Gastroesophageal sphincter (tissue), 4 donors: ENCODE data around the gene PAQR6. TPM values are rescaled to one million over a fixed set of nuclear protein-coding genes. Genes with fewer than 3 reads are reported as not detected.

Experiments
- ATAC-seq: fragments of 150-250 bp; one replicate; pipeline ENCODE4 v1.9.1; 2016; ENCODE audit warnings: mild to moderate bottlenecking, moderate library complexity
- H3K27ac ChIP-seq, 4 donors: fragments of 200-600 bp; sonication (generic) in 3 of 4; 1 replicate in 3 of 4; 2 replicates in 1 of 4; pipeline ENCODE4 v1.5.1; 2016 to 2019
- H3K27me3 ChIP-seq: fragments of 200-600 bp; sonication (generic); one replicate; pipeline ENCODE4 v1.5.1; 2019
- H3K36me3 ChIP-seq, 2 donors: fragments of 200-600 bp; sonication (generic); one replicate each; pipeline ENCODE4 v1.5.1; 2019; ENCODE audit warnings: control low read depth in 1 of 2
- H3K4me1 ChIP-seq, 3 donors: fragments of 200-600 bp; sonication (generic); 1 replicate in 2 of 3; 2 replicates in 1 of 3; pipeline ENCODE4 v1.5.1; 2016 to 2019; ENCODE audit warnings: control low read depth in 2 of 3
- H3K4me3 ChIP-seq, 2 donors: fragments of 200-600 bp; sonication (generic); one replicate each; pipeline ENCODE4 v1.5.1; 2019; ENCODE audit warnings: mild to moderate bottlenecking in 1 of 2, moderate library complexity in 1 of 2
- H3K9me3 ChIP-seq, 3 donors: fragments of 200-600 bp; sonication (generic); one replicate each; pipeline ENCODE4 v1.5.1; 2017 to 2019; ENCODE audit warnings: control low read depth in 2 of 3
- EP300 ChIP-seq: sonication (generic); formaldehyde crosslinking; IDR thresholded peaks from one replicate; pipeline ENCODE4 v1.6.1; 2017; ENCODE audit warnings: antibody characterized with exemption, mild to moderate bottlenecking
- POLR2A ChIP-seq, 2 donors: fragments of 450-650 bp; IDR thresholded peaks; one replicate each; pipeline ENCODE4 v1.6.1; 2017; ENCODE audit warnings: antibody characterized with exemption in 2 of 2, mild to moderate bottlenecking in 2 of 2, moderate library complexity in 1 of 2
- POLR2AphosphoS5 ChIP-seq: sonication (generic); formaldehyde crosslinking; IDR thresholded peaks from one replicate; pipeline ENCODE4 v1.6.1; 2017; ENCODE audit warnings: antibody characterized with exemption
- WGBS, 2 donors: methylation state at CpG; one replicate each; pipeline ENCODE4 v1.1.5; 2018; ENCODE audit warnings: low coverage in 1 of 2; 5-methylcytosine and 5-hydroxymethylcytosine counted together
- total RNA-seq, 4 donors: library from RNA; depleted of rRNA; stranded (reverse); fragments of >200 nt; gene quantifications; one replicate each; pipeline ENCODE4 v1.1.0, GENCODE V29; 2016
- TF ChIP-seq, protein P1 (sequence below), 4 experiments: fragments of 200-600 bp in 2 of 4; fragments of 450-650 bp in 2 of 4; sonication (generic) in 1 of 4; IDR thresholded peaks; one replicate each; pipeline ENCODE4 v1.5.1; 2017 to 2019; ENCODE audit warnings: antibody characterized with exemption in 4 of 4, mild to moderate bottlenecking in 2 of 4, moderate library complexity in 2 of 4

Gene PAQR6
- total RNA-seq, 4 donors from 2014 or later = 1.2 to 3.4 (median 1.6) TPM

DNA sequence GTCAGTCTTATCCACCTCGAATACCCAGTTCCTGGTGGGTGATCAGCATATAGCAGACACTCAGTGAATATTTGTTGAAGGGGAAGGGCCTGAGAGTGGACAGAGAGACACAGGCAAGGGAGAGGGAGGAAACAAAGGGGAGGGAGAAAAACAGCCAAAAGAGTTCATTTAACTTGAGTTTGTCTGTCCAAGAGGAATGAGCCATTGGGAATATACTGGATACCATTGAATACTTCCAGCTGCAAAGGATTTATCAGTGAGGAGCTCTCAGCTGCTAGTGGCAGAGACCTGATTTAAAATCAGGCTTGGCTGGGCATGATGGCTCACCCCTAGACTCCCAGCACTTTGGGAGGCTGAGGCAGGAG, 17.4 kb downstream of the PAQR6 start:
- H3K9me3 ChIP-seq = no peaks in the 10 kb centered on the region
- 71% methylated on average over 1 of the region's 1 CpG; no CpG with 5 or more reads in 1 of the 2 donors for WGBS, 2 donors
- H3K4me3 ChIP-seq = no peak overlapping the region
- H3K4me1 ChIP-seq = peaks cover 0 to 21% (median 0%) of the 10 kb centered on the region in 3 donors
- H3K36me3 ChIP-seq = peaks cover 0 to 63% of the 10 kb centered on the region in 2 donors
- ATAC-seq = no peak
- no peaks in the 10 kb centered on the region for H3K27me3 ChIP-seq
- TF ChIP-seq EP300 (no peak), POLR2AphosphoS5 (no peak), POLR2A (IDR thresholded peaks at IDR 0.05) (no peak)
- TF ChIP-seq, protein P1, sequence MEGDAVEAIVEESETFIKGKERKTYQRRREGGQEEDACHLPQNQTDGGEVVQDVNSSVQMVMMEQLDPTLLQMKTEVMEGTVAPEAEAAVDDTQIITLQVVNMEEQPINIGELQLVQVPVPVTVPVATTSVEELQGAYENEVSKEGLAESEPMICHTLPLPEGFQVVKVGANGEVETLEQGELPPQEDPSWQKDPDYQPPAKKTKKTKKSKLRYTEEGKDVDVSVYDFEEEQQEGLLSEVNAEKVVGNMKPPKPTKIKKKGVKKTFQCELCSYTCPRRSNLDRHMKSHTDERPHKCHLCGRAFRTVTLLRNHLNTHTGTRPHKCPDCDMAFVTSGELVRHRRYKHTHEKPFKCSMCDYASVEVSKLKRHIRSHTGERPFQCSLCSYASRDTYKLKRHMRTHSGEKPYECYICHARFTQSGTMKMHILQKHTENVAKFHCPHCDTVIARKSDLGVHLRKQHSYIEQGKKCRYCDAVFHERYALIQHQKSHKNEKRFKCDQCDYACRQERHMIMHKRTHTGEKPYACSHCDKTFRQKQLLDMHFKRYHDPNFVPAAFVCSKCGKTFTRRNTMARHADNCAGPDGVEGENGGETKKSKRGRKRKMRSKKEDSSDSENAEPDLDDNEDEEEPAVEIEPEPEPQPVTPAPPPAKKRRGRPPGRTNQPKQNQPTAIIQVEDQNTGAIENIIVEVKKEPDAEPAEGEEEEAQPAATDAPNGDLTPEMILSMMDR (IDR thresholded peaks at IDR 0.05) = no peak
- H3K27ac ChIP-seq = peak overlapping the region in 2 of 4 donors; percentile 44 to 54

DNA sequence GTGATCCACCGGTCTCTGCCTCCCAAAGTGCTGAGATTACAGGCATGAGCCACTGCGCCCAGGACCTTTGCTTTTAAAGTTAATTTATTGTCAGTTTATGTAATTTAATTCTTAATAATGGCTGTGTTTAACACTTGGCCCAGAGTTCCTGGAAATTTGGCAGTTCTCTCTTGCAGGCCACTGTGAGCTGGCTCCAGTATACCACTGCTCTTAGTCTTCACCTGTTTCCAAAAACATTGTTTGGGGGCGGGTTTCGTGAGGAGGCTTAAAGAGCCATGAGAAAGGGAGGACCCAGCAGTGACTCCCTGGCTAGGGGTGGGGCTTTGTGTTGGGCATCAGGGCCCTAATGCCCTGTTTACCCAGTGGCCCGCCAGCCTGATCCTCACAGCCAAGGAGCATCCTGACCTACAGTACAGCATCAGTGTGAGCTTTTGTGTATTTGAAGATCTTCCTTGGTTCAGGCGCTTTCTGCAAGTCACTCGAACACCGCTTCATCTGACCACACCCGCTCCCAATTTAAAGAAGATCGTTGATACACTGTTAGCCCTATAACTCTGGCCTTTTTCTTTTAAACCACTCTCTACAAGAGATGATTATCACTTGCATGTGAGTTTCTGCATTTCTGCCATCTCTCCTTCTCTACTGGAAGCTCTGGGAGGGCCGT, 17.9 kb downstream of the PAQR6 start:
- no peaks in the 10 kb centered on the region for H3K27me3 ChIP-seq
- H3K9me3 ChIP-seq = no peaks in the 10 kb centered on the region
- peak overlapping the region in 2 of 4 donors; percentile 44 to 54 for H3K27ac ChIP-seq
- 49 to 50% methylated on average over 8 to 9 of the region's 11 CpGs for WGBS, 2 donors
- TF ChIP-seq POLR2AphosphoS5 (peak; percentile 59), POLR2A (IDR thresholded peaks at IDR 0.05) (no peak), EP300 (no peak)
- TF ChIP-seq, protein P1 (IDR thresholded peaks at IDR 0.05) = no peak
- ATAC-seq = peak; percentile 40
- no peak overlapping the region for H3K4me3 ChIP-seq
- peaks cover 0 to 58% of the 10 kb centered on the region in 2 donors for H3K36me3 ChIP-seq
- peaks cover 0 to 26% (median 0%) of the 10 kb centered on the region in 3 donors for H3K4me1 ChIP-seq

DNA sequence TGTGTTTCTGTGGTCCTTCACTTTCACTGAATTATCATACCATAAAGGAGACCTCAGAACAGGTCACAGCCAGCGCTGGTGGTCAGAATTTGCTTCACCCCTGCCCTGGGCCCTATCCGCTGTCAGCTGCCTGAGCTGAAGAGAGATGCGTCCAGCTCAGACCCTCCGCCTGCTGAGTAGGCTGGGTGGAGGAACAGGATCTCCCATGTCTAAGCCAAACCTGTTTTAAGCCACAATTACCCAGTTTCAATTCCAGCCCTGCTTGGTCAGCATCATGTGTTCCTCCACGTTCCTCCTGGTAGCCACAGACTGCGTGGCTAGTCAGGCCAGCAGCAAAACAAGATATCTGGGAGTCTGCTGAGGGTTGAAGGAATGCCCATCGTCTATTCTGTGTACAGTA, 19.4 kb downstream of the PAQR6 start:
- Histone ChIP-seq H3K27me3 (no peaks in the 10 kb centered on the region), H3K4me1 (peaks cover 0 to 29% (median 0%) of the 10 kb centered on the region in 3 donors), H3K4me3 (no peak overlapping the region), H3K36me3 (peaks cover 0 to 57% of the 10 kb centered on the region in 2 donors), H3K27ac (no peak overlapping the region), H3K9me3 (no peaks in the 10 kb centered on the region)
- TF ChIP-seq POLR2A (IDR thresholded peaks at IDR 0.05) = no peak
- TF ChIP-seq, protein P1 (IDR thresholded peaks at IDR 0.05) = no peak
- TF ChIP-seq EP300 = no peak
- no peak for TF ChIP-seq POLR2AphosphoS5
- ATAC-seq = no peak
- 64 to 80% methylated on average over 2 to 7 of the region's 7 CpGs for WGBS, 2 donors

GRCh38 chr1:156226782-156227181, 21.1 kb downstream of the PAQR6 start:
- Histone ChIP-seq H3K27ac (no peak overlapping the region), H3K36me3 (peaks cover 0 to 62% of the 10 kb centered on the region in 2 donors), H3K4me3 (no peak overlapping the region), H3K9me3 (no peaks in the 10 kb centered on the region), H3K4me1 (peaks cover 0 to 29% (median 0%) of the 10 kb centered on the region in 3 donors), H3K27me3 (no peaks in the 10 kb centered on the region)
- no peak for ATAC-seq
- 81 to 96% methylated on average over 2 of the region's 4 CpGs for WGBS, 2 donors
- no peak for TF ChIP-seq POLR2AphosphoS5
- TF ChIP-seq EP300 = no peak
- TF ChIP-seq, protein P1 (IDR thresholded peaks at IDR 0.05) = no peak
- TF ChIP-seq POLR2A (IDR thresholded peaks at IDR 0.05) = no peak

DNA sequence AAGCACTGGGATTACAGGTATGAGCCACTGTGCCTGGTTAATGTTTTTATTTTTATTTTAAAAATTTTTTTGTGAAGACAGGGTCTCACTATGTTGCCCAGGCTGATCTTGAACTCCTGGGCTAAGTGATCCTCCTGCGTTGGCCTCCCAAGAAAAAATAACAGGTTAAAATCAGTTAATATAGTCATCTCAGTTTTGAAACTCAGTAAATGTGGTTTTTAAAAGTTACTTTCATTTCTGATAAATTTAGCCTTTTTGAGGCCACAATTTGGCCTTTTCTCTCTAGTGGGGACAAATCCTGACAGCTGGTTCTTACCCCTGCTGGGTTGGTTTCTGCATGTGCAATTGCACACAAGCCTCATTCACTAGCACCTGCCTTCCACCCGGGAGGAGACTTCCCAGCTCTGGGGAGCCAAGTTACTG, 21.7 kb downstream of the PAQR6 start:
- Histone ChIP-seq H3K4me1 (peaks cover 0 to 29% (median 0%) of the 10 kb centered on the region in 3 donors), H3K27ac (no peak overlapping the region), H3K36me3 (peaks cover 0 to 66% of the 10 kb centered on the region in 2 donors), H3K4me3 (no peak overlapping the region), H3K27me3 (no peaks in the 10 kb centered on the region), H3K9me3 (no peaks in the 10 kb centered on the region)
- ATAC-seq = no peak
- TF ChIP-seq, protein P1 (IDR thresholded peaks at IDR 0.05) = no peak
- no peak for TF ChIP-seq POLR2AphosphoS5
- TF ChIP-seq EP300 = no peak
- TF ChIP-seq POLR2A (IDR thresholded peaks at IDR 0.05) = no peak
- WGBS, 2 donors = 78 to 79% methylated on average over 1 of the region's 2 CpGs
